Heart right ventricle (tissue), 16 donors: ENCODE data around the gene TRRAP. TPM values are rescaled to one million over a fixed set of nuclear protein-coding genes. Genes with fewer than 3 reads are reported as not detected.

Experiments used
- ATAC-seq, 8 donors: fragments of 200-7000 bp; cut with Tn5 transposase; one replicate each; pipeline ENCODE4 v1.9.1; 2020; ENCODE audit warnings: mild to moderate bottlenecking in 8 of 8, moderate library complexity in 8 of 8, moderate number of reproducible peaks in 1 of 8
- DNase-seq, 2 donors: peaks; one replicate each; pipeline ENCODE4 v3.0.0-alpha.2; 2020
- H3K27ac ChIP-seq, 10 donors: fragments of 200-600 bp; sonication (generic) in 2 of 10; one replicate each; pipeline versions ENCODE4 v1.5.0 to v1.8.0; 2020 to 2022; ENCODE audit warnings: mild to moderate bottlenecking in 3 of 10
- H3K27me3 ChIP-seq, 7 donors: fragments of 200-600 bp; one replicate each; pipeline ENCODE4 v1.8.0; 2021 to 2022; ENCODE audit warnings: mild to moderate bottlenecking in 2 of 7
- H3K36me3 ChIP-seq, 9 donors: fragments of 200-600 bp; sonication (generic) in 1 of 9; one replicate each; pipeline versions ENCODE4 v1.5.0 to v1.8.0; 2020 to 2022; ENCODE audit warnings: mild to moderate bottlenecking in 2 of 9
- H3K4me1 ChIP-seq, 9 donors: fragments of 200-600 bp; sonication (generic) in 1 of 9; one replicate each; pipeline versions ENCODE4 v1.5.0 to v1.8.0; 2020 to 2022; ENCODE audit warnings: mild to moderate bottlenecking in 4 of 9
- H3K4me3 ChIP-seq, 10 donors: fragments of 200-600 bp; sonication (generic) in 2 of 10; one replicate each; pipeline versions ENCODE4 v1.5.0 to v1.8.0; 2020 to 2022; ENCODE audit warnings: mild to moderate bottlenecking in 7 of 10, moderate library complexity in 2 of 10
- H3K9me3 ChIP-seq, 11 donors: fragments of 200-600 bp in 10 of 11; sonication (generic) in 2 of 11; one replicate each; pipeline versions ENCODE4 v1.5.0 to v1.8.0; 2013 to 2022; ENCODE audit warnings: mild to moderate bottlenecking in 2 of 11, control low read depth in 1 of 11, moderate library complexity in 1 of 11
- WGBS, 2 donors: extraction: QIAGEN DNeasy Blood & Tissue Kit; methylation state at CpG; one replicate each; pipeline ENCODE4 v1.1.7; 2013; ENCODE audit warnings: inconsistent platforms in 1 of 2; 5-methylcytosine and 5-hydroxymethylcytosine counted together
- intact Hi-C, 10 donors: fragments of 100-400 bp; cut with DNase I; formaldehyde crosslinking; loops; one replicate each; pipeline versions ENCODE4 v1.11.1 to v1.14.2; 2022
- polyA plus RNA-seq, 2 donors: library from polyadenylated mRNA; stranded (reverse); fragments of 200-250 nt; gene quantifications; one replicate each; pipeline ENCODE4 v1.2.3, GENCODE V29; 2013
- total RNA-seq, 10 donors: library from RNA; stranded (reverse); fragmentation: NEBNext Ultra II Directional in 3 of 10; extraction: Animal tissue kit (Norgen Biotek cat#: 25700) in 3 of 10; gene quantifications; one replicate each; pipeline versions ENCODE4 v1.2.1 to v1.2.4, GENCODE V29; 2021 to 2023
- TF ChIP-seq, protein P1 (sequence below), 9 donors: fragments of 200-600 bp; sonication (generic) in 2 of 9; IDR thresholded peaks; one replicate each; pipeline versions ENCODE4 v1.5.0 to v1.8.0; 2021 to 2022; ENCODE audit warnings: antibody characterized with exemption in 9 of 9, mild to moderate bottlenecking in 5 of 9, moderate library complexity in 1 of 9
- donor health status: Arrhythmogenic right ventricular cardiomyopathy.
- donor health status: ischemic (EF 13 %, LVEDD 7.1; RV severe dilation, severe dysfunction).
- donor health status: healthy with polysubstance abuse.
- donor health status: DM: no; HTN: yes; CAD: no.
- donor health status: DM: no; HTN: no; CAD: no.
- donor health status: ischemic (EF 25% LVEDD 6.9; RV normal size, moderate dysfunction).
- donor health status: ischemic (EF 25% LVEDD 5.7; RV mildly dilated, moderate dysfunction).
- donor health status: healthy.
- donor health status: DM: yes; HTN: yes; CAD: no.
- donor health status: Ischemic cardiomyopathy.
- donor health status: ischemic (EF 35%, LVEDD 5.7; RV mildly dilated, moderate dysfunction).
- donor health status: nonischemic (EF 11% LVEDD 7.7; RV severe dilation, severe dysfunction).
- donor health status: DM: yes; HTN: yes; CAD: no.
- donor health status: PGD.
- donor health status: ischemic (EF 29% LVEDD 5.4; RV normal size, mild dysfunction).
- donor health status: nonischemic (EF 23%, LVEDD 6.1; RV moderate dilation, normal function).

TRRAP gene
- total and polyA plus RNA-seq, 12 donors = 4.8 to 25.1 (median 21.3) TPM

DNA sequence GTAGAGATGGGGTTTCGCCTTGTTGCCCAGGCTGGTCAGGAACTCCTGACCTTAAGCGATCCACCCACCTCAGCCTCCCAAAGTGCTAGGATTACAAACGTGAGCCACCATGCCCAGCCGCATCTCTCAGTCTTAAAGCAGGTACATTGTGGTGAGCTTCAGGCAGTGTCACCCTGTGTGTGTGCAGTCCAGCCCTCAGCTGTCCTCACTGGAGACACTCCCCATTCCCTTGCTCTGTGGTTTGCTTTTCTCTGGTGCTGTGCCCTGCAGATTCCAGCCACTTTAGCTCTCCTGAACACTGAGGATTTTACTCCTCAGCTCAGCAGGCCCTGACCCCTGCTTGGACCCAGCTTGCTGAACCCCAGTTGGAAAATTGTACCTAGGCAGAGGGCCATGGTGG lies 6.1 kb downstream of the TRRAP start:
- 86 to 92% methylated on average over 4 of the region's 4 CpGs for WGBS, 2 donors
- no peaks in the 10 kb centered on the region for H3K27me3 ChIP-seq
- TF ChIP-seq, protein P1, sequence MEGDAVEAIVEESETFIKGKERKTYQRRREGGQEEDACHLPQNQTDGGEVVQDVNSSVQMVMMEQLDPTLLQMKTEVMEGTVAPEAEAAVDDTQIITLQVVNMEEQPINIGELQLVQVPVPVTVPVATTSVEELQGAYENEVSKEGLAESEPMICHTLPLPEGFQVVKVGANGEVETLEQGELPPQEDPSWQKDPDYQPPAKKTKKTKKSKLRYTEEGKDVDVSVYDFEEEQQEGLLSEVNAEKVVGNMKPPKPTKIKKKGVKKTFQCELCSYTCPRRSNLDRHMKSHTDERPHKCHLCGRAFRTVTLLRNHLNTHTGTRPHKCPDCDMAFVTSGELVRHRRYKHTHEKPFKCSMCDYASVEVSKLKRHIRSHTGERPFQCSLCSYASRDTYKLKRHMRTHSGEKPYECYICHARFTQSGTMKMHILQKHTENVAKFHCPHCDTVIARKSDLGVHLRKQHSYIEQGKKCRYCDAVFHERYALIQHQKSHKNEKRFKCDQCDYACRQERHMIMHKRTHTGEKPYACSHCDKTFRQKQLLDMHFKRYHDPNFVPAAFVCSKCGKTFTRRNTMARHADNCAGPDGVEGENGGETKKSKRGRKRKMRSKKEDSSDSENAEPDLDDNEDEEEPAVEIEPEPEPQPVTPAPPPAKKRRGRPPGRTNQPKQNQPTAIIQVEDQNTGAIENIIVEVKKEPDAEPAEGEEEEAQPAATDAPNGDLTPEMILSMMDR (IDR thresholded peaks at IDR 0.05) = no peak
- DNase-seq = no peak
- peaks cover 0 to 15% (median 10%) of the 10 kb centered on the region in 9 donors for H3K4me1 ChIP-seq
- H3K36me3 ChIP-seq = peaks cover 0 to 87% (median 33%) of the 10 kb centered on the region in 9 donors
- no peak overlapping the region for H3K4me3 ChIP-seq
- H3K9me3 ChIP-seq = no peaks in the 10 kb centered on the region
- H3K27ac ChIP-seq = no peak overlapping the region
- ATAC-seq = no peak
- intact Hi-C loops = no loop called here

GRCh38 chr7:98887038-98887437 lies 8.7 kb downstream of the TRRAP start:
- no peak for ATAC-seq
- intact Hi-C loops = no loop called here
- Histone ChIP-seq H3K36me3 (peaks cover 0 to 100% (median 42%) of the 10 kb centered on the region in 9 donors), H3K9me3 (no peaks in the 10 kb centered on the region), H3K27me3 (no peaks in the 10 kb centered on the region), H3K4me3 (no peak overlapping the region), H3K4me1 (no peaks in the 10 kb centered on the region), H3K27ac (no peak overlapping the region)
- no peak for DNase-seq
- TF ChIP-seq, protein P1 (IDR thresholded peaks at IDR 0.05) = no peak

- TF ChIP-seq, protein P1 (IDR thresholded peaks at IDR 0.05) = no peak
- DNase-seq (no peak), ATAC-seq (no peak)
- Histone ChIP-seq H3K4me3 (no peak overlapping the region), H3K9me3 (no peaks in the 10 kb centered on the region), H3K27me3 (no peaks in the 10 kb centered on the region), H3K4me1 (no peaks in the 10 kb centered on the region), H3K27ac (no peak overlapping the region), H3K36me3 (peaks cover 0 to 100% (median 70%) of the 10 kb centered on the region in 9 donors)
- WGBS, 2 donors = 97 to 99% methylated on average over 7 of the region's 7 CpGs
- intact Hi-C loops = no loop called here
Observed at GRCh38 chr7:98892609-98893008, 14.3 kb downstream of the TRRAP start.

DNA sequence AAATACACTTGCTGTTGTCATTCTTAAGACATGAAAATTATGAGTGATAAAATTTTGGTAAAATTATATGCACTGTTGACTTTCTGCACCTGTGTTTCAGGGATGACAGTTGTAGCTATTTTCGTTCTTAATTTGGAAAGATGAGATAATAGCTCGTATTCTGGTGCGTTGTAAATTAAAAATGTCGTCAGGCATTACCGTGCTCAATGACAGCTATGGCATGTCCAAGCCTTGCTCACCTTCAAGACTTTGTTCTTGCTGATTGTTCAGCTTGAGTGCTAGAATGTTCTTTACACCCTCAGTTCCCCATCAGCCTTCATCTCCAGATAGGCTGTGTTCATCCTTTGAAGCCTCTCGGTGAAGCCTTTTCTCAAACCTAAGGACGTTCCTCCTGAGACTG lies 21.5 kb downstream of the TRRAP start:
- DNase-seq = no peak
- 87 to 89% methylated on average over 7 of the region's 7 CpGs for WGBS, 2 donors
- no peak overlapping the region for H3K27ac ChIP-seq
- H3K9me3 ChIP-seq = no peaks in the 10 kb centered on the region
- ATAC-seq = no peak
- H3K4me1 ChIP-seq = peaks cover 0 to 7% (median 0%) of the 10 kb centered on the region in 9 donors
- H3K36me3 ChIP-seq = peaks cover 0 to 100% (median 86%) of the 10 kb centered on the region in 9 donors
- H3K4me3 ChIP-seq = no peak overlapping the region
- TF ChIP-seq, protein P1 (IDR thresholded peaks at IDR 0.05) = no peak
- intact Hi-C loops = no loop called here
- no peaks in the 10 kb centered on the region for H3K27me3 ChIP-seq
